Psoas muscle (tissue), 8 donors: ENCODE results near the gene ATP5F1A. TPM values are rescaled to one million over a fixed set of nuclear protein-coding genes. Genes with fewer than 3 reads are reported as not detected.

ENCODE experiments used
- ATAC-seq, 4 donors: fragments of 200-7000 bp; cut with Tn5 transposase; one replicate each; pipeline ENCODE4 v1.9.1; 2020; ENCODE audit warnings: moderate library complexity in 3 of 4, mild to moderate bottlenecking in 2 of 4
- DNase-seq, 2 donors: peaks; one replicate each; pipeline ENCODE4 v3.0.0-alpha.2; 2020
- H3K27ac ChIP-seq: fragments of 200-600 bp; one replicate; pipeline ENCODE4 v1.8.0; 2022
- H3K27me3 ChIP-seq, 3 donors: fragments of 200-600 bp in 1 of 3; one replicate each; pipeline versions ENCODE4 v1.6.1 to v1.8.0; 2013 to 2022; ENCODE audit warnings: low read length in 2 of 3, mild to moderate bottlenecking in 2 of 3, moderate library complexity in 1 of 3; ENCODE audit not compliant: insufficient read depth in 3 of 3
- H3K36me3 ChIP-seq, 2 donors: fragments of 200-600 bp in 1 of 2; one replicate each; pipeline versions ENCODE4 v1.6.1 to v1.8.0; 2013 to 2022; ENCODE audit warnings: low read depth in 1 of 2, mild to moderate bottlenecking in 1 of 2, moderate library complexity in 1 of 2; ENCODE audit not compliant: insufficient read depth in 1 of 2
- H3K4me1 ChIP-seq: fragments of 200-600 bp; one replicate; pipeline ENCODE4 v1.8.0; 2022
- H3K4me3 ChIP-seq: fragments of 200-600 bp; one replicate; pipeline ENCODE4 v1.8.0; 2022; ENCODE audit warnings: mild to moderate bottlenecking
- H3K9me3 ChIP-seq: fragments of 200-600 bp; one replicate; pipeline ENCODE4 v1.8.0; 2022
- CTCF ChIP-seq: fragments of 200-600 bp; IDR thresholded peaks from one replicate; pipeline ENCODE4 v1.8.0; 2022; ENCODE audit warnings: antibody characterized with exemption
- WGBS, 3 donors: extraction: QIAGEN DNeasy Blood & Tissue Kit; methylation state at CpG; one replicate each; pipeline versions ENCODE4 v1.1.6 to v1.1.7; 2013; 5-methylcytosine and 5-hydroxymethylcytosine counted together
- intact Hi-C, 2 donors: fragments of 100-400 bp; cut with DNase I; formaldehyde crosslinking; loops; one replicate each; pipeline versions ENCODE4 v1.11.0 to v1.14.2; 2022
- polyA plus RNA-seq, 3 donors: library from polyadenylated mRNA; stranded (reverse); fragments of 200-250 nt; gene quantifications; one replicate each; pipeline ENCODE4 v1.2.3, GENCODE V29; 2013
- total RNA-seq, 4 donors: library from RNA; stranded (reverse); fragmentation: NEBNext Ultra II Directional in 2 of 4; extraction: Animal tissue kit (Norgen Biotek cat#: 25700) in 2 of 4; gene quantifications; one replicate each; pipeline versions ENCODE4 v1.2.1 to v1.2.4, GENCODE V29; 2021 to 2023
- donor health status: healthy with polysubstance abuse.
- donor health status: DM: no; HTN: no; CAD: no; lungs with moderate emphysema.
- donor health status: Bipolar disorder and iron deficiency.
- donor health status: healthy.
- donor health status: DM: yes; HTN: yes; CAD: no.
- donor health status: DM: no; HTN: no; CAD: no.
- donor health status: DM: no; HTN: no; CAD: no.
- donor health status: DM: yes; HTN: yes; CAD: no.

The ATP5F1A gene
- total and polyA plus RNA-seq, 7 donors: 654 to 1,102 (median 823) TPM

- Histone ChIP-seq H3K36me3 (no peaks in the 10 kb centered on the region), H3K4me3 (no peak overlapping the region), H3K27ac (no peak overlapping the region), H3K4me1 (no peaks in the 10 kb centered on the region), H3K9me3 (no peaks in the 10 kb centered on the region), H3K27me3 (no peaks in the 10 kb centered on the region)
- DNase-seq (no peak), ATAC-seq (no peak)
- TF ChIP-seq CTCF: no peak
- intact Hi-C loops: no loop called here
- 55 to 84% (median 70%) methylated on average over 3 of the region's 3 CpGs for WGBS, 3 donors
These were observed 36.7 kb downstream of the ATP5F1A start for GRCh38 chr18:46061387-46061786.

- DNase-seq (no peak), ATAC-seq (no peak)
- Histone ChIP-seq H3K36me3 (no peaks in the 10 kb centered on the region), H3K4me1 (peaks cover 2% of the 10 kb centered on the region), H3K4me3 (no peak overlapping the region), H3K27me3 (no peaks in the 10 kb centered on the region), H3K27ac (no peak overlapping the region), H3K9me3 (no peaks in the 10 kb centered on the region)
- intact Hi-C loops: no loop called here
- 85 to 89% (median 89%) methylated on average over 3 of the region's 3 CpGs for WGBS, 3 donors
- no peak for TF ChIP-seq CTCF
These were observed 37.7 kb downstream of the ATP5F1A start for GRCh38 chr18:46060359-46060841.

GRCh38 chr18:46055838-46056230 is 42.3 kb downstream of the ATP5F1A start:
- H3K9me3 ChIP-seq: no peaks in the 10 kb centered on the region
- no peaks in the 10 kb centered on the region for H3K27me3 ChIP-seq
- no peak for DNase-seq
- H3K27ac ChIP-seq: peak overlapping the region; percentile 69
- 62 to 71% (median 65%) methylated on average over 4 of the region's 4 CpGs for WGBS, 3 donors
- no peak for TF ChIP-seq CTCF
- ATAC-seq: no peak
- no peak overlapping the region for H3K4me3 ChIP-seq
- intact Hi-C loops: no loop called here
- H3K36me3 ChIP-seq: no peaks in the 10 kb centered on the region
- peaks cover 26% of the 10 kb centered on the region for H3K4me1 ChIP-seq

GRCh38 chr18:46054956-46055837 is 42.9 kb downstream of the ATP5F1A start:
- intact Hi-C loops: no loop called here
- Histone ChIP-seq H3K27me3 (no peaks in the 10 kb centered on the region), H3K27ac (peak overlapping the region; percentile 69), H3K9me3 (no peaks in the 10 kb centered on the region), H3K4me3 (no peak overlapping the region), H3K36me3 (no peaks in the 10 kb centered on the region), H3K4me1 (peaks cover 26% of the 10 kb centered on the region)
- peak; percentile 37 to 59 (median 50) for ATAC-seq
- TF ChIP-seq CTCF: no peak
- no peak for DNase-seq
- WGBS, 3 donors: 54 to 77% (median 55%) methylated on average over 6 of the region's 6 CpGs
